H9 (cell line): ENCODE data around the gene TENM3. TPM values are rescaled to one million over a fixed set of nuclear protein-coding genes. Genes with fewer than 3 reads are reported as not detected.
A peak's percentile ranks its signal among the peaks of the same experiment; 100 is the strongest.

Source experiments
- DNase-seq: peaks from one replicate; pipeline ENCODE4 v3.0.0-alpha.2; 2017
- H2AFZ ChIP-seq: one replicate; pipeline ENCODE4 v1.6.1; 2013; ENCODE audit warnings: mild to moderate bottlenecking, low read length, control low read depth, moderate library complexity
- H2AK5ac ChIP-seq: 2 replicates; pipeline ENCODE4 v1.6.1; 2013; ENCODE audit warnings: low read length, control low read depth, mixed read lengths; ENCODE audit not compliant: insufficient read length
- H2BK120ac ChIP-seq: one replicate; pipeline ENCODE4 v1.6.1; 2013; ENCODE audit warnings: low read depth, mild to moderate bottlenecking, low read length, control low read depth, inconsistent platforms; ENCODE audit not compliant: poor library complexity, severe bottlenecking
- H2BK12ac ChIP-seq: 2 replicates; pipeline ENCODE4 v1.6.1; 2013; ENCODE audit warnings: low read length, control low read depth, mixed read lengths, low read depth; ENCODE audit not compliant: insufficient read length
- H2BK15ac ChIP-seq: 2 replicates; pipeline ENCODE4 v1.6.1; 2013; ENCODE audit warnings: low read depth, low read length, control low read depth
- H2BK20ac ChIP-seq: one replicate; pipeline ENCODE4 v1.6.1; 2013; ENCODE audit warnings: low read depth, mild to moderate bottlenecking, low read length, control low read depth, inconsistent platforms; ENCODE audit not compliant: poor library complexity, severe bottlenecking
- H2BK5ac ChIP-seq: 2 replicates; pipeline ENCODE4 v1.6.1; 2013; ENCODE audit warnings: low read length, control low read depth, mixed read lengths; ENCODE audit not compliant: insufficient read length
- H3K14ac ChIP-seq: 2 replicates; pipeline ENCODE4 v1.6.1; 2013; ENCODE audit warnings: low read length, control low read depth; ENCODE audit not compliant: insufficient read depth
- H3K18ac ChIP-seq: 2 replicates; pipeline ENCODE4 v1.6.1; 2013; ENCODE audit warnings: low read depth, mild to moderate bottlenecking, mixed read lengths, low read length, control low read depth; ENCODE audit not compliant: insufficient read length
- H3K23ac ChIP-seq: 2 replicates; pipeline ENCODE4 v1.6.1; 2013; ENCODE audit warnings: low read length, control low read depth, mixed read lengths, low read depth; ENCODE audit not compliant: insufficient read length
- H3K23me2 ChIP-seq: 2 replicates; pipeline ENCODE4 v1.6.1; 2013; ENCODE audit warnings: low read depth, mild to moderate bottlenecking, mixed read lengths, low read length, control low read depth; ENCODE audit not compliant: insufficient read length, poor library complexity, severe bottlenecking
- H3K27ac ChIP-seq: 2 replicates; pipeline ENCODE4 v1.5.1; 2013; ENCODE audit warnings: low read length, control low read depth, mixed read lengths, low read depth; ENCODE audit not compliant: insufficient read length
- H3K27me3 ChIP-seq: 2 replicates; pipeline ENCODE4 v1.6.1; 2013; ENCODE audit warnings: low read length, control low read depth, inconsistent platforms; ENCODE audit not compliant: insufficient read depth
- H3K4ac ChIP-seq: 2 replicates; pipeline ENCODE4 v1.6.1; 2013; ENCODE audit warnings: low read depth, mild to moderate bottlenecking, control low read depth, inconsistent platforms, low read length, moderate library complexity
- H3K4me1 ChIP-seq: 2 replicates; pipeline ENCODE4 v1.6.1; 2013; ENCODE audit warnings: low read length, control low read depth, inconsistent platforms; ENCODE audit not compliant: insufficient read depth
- H3K4me2 ChIP-seq: 2 replicates; pipeline ENCODE4 v1.6.1; 2013; ENCODE audit warnings: low read length, control low read depth, mixed read lengths; ENCODE audit not compliant: insufficient read length, insufficient read depth
- H3K56ac ChIP-seq: 2 replicates; pipeline ENCODE4 v1.6.1; 2013; ENCODE audit warnings: low read depth, mild to moderate bottlenecking, mixed read lengths, low read length, control low read depth; ENCODE audit not compliant: insufficient read length
- H3K79me1 ChIP-seq: 2 replicates; pipeline ENCODE4 v1.6.1; 2013; ENCODE audit warnings: low read depth, mild to moderate bottlenecking, moderate library complexity, low read length, control low read depth, inconsistent platforms; ENCODE audit not compliant: insufficient read depth, poor library complexity, severe bottlenecking
- H3K79me2 ChIP-seq: 2 replicates; pipeline ENCODE4 v1.6.1; 2013; ENCODE audit warnings: low read length, control low read depth, inconsistent platforms; ENCODE audit not compliant: insufficient read depth
- H3K9ac ChIP-seq: 2 replicates; pipeline ENCODE4 v1.6.1; 2013; ENCODE audit warnings: low read length, control low read depth, mixed read lengths; ENCODE audit not compliant: insufficient read length; ENCODE audit errors: extremely low read depth
- H3K9me3 ChIP-seq: one replicate; pipeline ENCODE4 v1.6.1; 2013; ENCODE audit warnings: low read depth, low read length, inconsistent platforms; ENCODE audit not compliant: control insufficient read depth
- H3T11ph ChIP-seq: one replicate; pipeline ENCODE4 v1.6.1; 2013; ENCODE audit warnings: mild to moderate bottlenecking, low read length, control low read depth, inconsistent platforms
- H4K20me1 ChIP-seq: one replicate; pipeline ENCODE4 v1.6.1; 2013; ENCODE audit not compliant: control insufficient read depth, insufficient read length, insufficient read depth
- H4K5ac ChIP-seq: 2 replicates; pipeline ENCODE4 v1.6.1; 2013; ENCODE audit warnings: low read depth, mild to moderate bottlenecking, mixed read lengths, low read length, control low read depth; ENCODE audit not compliant: insufficient read length
- H4K8ac ChIP-seq: replicated peaks from 2 replicates; pipeline ENCODE4 v1.6.1; 2013; ENCODE audit warnings: low read length, control low read depth, mixed read lengths, low read depth; ENCODE audit not compliant: insufficient read length
- H4K91ac ChIP-seq: 2 replicates; pipeline ENCODE4 v1.6.1; 2013; ENCODE audit warnings: low read depth, mild to moderate bottlenecking, moderate library complexity, mixed read lengths, low read length, control low read depth; ENCODE audit not compliant: insufficient read length
- H3K27ac Mint-ChIP-seq, 3 experiments: 2 replicates in 2 of 3; 3 replicates in 1 of 3; pipeline ENCODE4 v1.8.0; 2020 to 2021; ENCODE audit warnings: mixed read lengths in 3 of 3, mild to moderate bottlenecking in 1 of 3, moderate library complexity in 1 of 3
- H3K27me3 Mint-ChIP-seq: 2 replicates; pipeline ENCODE4 v1.8.0; 2021; ENCODE audit warnings: low read depth, mild to moderate bottlenecking, moderate library complexity, mixed read lengths
- H3K36me3 Mint-ChIP-seq, 3 experiments: 2 replicates in 2 of 3; 3 replicates in 1 of 3; pipeline ENCODE4 v1.8.0; 2020 to 2021; ENCODE audit warnings: low read depth in 3 of 3, mixed read lengths in 3 of 3; ENCODE audit not compliant: insufficient read depth in 1 of 3
- H3K4me1 Mint-ChIP-seq, 2 experiments: 2 replicates each; pipeline ENCODE4 v1.8.0; 2020; ENCODE audit warnings: mixed read lengths in 2 of 2
- H3K4me3 Mint-ChIP-seq, 2 experiments: 2 replicates in 1 of 2; 3 replicates in 1 of 2; pipeline ENCODE4 v1.8.0; 2020 to 2021; ENCODE audit warnings: mild to moderate bottlenecking in 2 of 2, mixed read lengths in 2 of 2, moderate library complexity in 1 of 2
- H3K9me3 Mint-ChIP-seq, 2 experiments: 2 replicates in 1 of 2; 3 replicates in 1 of 2; pipeline ENCODE4 v1.8.0; 2020; ENCODE audit warnings: mild to moderate bottlenecking in 2 of 2, mixed read lengths in 2 of 2, moderate library complexity in 1 of 2
- total RNA-seq: library from RNA; stranded (reverse); gene quantifications from 2 replicates; pipeline ENCODE4 v1.2.1, GENCODE V29; 2021
- TF ChIP-seq, protein P1 (sequence below): fragments of 200-600 bp; sonication (generic); conservative IDR thresholded peaks from 3 replicates; pipeline ENCODE4 v1.8.0; 2021; ENCODE audit warnings: antibody characterized with exemption, mild to moderate bottlenecking

Gene TENM3
- total RNA-seq, 1 experiment from 2014 or later: 49.6 TPM

DNA sequence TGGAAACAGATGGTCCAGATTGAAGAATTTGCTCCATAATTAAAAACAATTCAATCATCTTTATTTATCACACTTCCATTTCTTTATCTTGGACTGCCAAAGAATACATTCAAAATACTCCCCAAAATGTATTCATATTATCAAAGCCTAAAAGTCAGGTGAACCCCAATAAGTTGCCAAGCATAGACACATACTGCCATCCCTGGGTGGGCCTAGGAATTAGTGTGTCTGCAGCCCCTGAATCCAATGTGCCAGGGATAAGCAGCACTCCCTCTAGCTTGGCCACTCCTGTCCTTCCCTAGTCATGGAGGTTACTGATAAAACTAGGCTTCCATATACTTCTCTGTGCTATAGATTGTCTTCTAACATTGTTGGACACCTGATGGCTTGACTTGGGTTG, 199.9 kb downstream of the TENM3 start:
- no peaks in the 10 kb centered on the region for H3K36me3 Mint-ChIP-seq
- H3K4ac ChIP-seq: no peak overlapping the region
- no peaks in the 10 kb centered on the region for H3K23me2 ChIP-seq
- no peak overlapping the region for H2BK20ac ChIP-seq
- no peak overlapping the region for H2BK5ac ChIP-seq
- no peaks in the 10 kb centered on the region for H3K27me3 ChIP-seq
- no peak overlapping the region for H2AK5ac ChIP-seq
- H4K20me1 ChIP-seq: no peaks in the 10 kb centered on the region
- H3K4me1 Mint-ChIP-seq: peaks cover 7 to 20% of the 10 kb centered on the region in 2 experiments
- TF ChIP-seq, protein P1, sequence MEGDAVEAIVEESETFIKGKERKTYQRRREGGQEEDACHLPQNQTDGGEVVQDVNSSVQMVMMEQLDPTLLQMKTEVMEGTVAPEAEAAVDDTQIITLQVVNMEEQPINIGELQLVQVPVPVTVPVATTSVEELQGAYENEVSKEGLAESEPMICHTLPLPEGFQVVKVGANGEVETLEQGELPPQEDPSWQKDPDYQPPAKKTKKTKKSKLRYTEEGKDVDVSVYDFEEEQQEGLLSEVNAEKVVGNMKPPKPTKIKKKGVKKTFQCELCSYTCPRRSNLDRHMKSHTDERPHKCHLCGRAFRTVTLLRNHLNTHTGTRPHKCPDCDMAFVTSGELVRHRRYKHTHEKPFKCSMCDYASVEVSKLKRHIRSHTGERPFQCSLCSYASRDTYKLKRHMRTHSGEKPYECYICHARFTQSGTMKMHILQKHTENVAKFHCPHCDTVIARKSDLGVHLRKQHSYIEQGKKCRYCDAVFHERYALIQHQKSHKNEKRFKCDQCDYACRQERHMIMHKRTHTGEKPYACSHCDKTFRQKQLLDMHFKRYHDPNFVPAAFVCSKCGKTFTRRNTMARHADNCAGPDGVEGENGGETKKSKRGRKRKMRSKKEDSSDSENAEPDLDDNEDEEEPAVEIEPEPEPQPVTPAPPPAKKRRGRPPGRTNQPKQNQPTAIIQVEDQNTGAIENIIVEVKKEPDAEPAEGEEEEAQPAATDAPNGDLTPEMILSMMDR: peak; percentile 40; the same call in 2 of the 3 replicates
- H4K91ac ChIP-seq: no peak overlapping the region
- H3K79me2 ChIP-seq: no peaks in the 10 kb centered on the region
- no peaks in the 10 kb centered on the region for H3K9me3 ChIP-seq
- H2BK12ac ChIP-seq: no peak overlapping the region
- no peak overlapping the region for H4K8ac ChIP-seq
- no peak for DNase-seq
- no peak overlapping the region for H3K4me3 Mint-ChIP-seq
- no peak overlapping the region for H3K23ac ChIP-seq
- H3K9ac ChIP-seq: no peak overlapping the region
- no peaks in the 10 kb centered on the region for H3K4me1 ChIP-seq
- H3K18ac ChIP-seq: no peak overlapping the region
- H3K14ac ChIP-seq: no peak overlapping the region
- H3K79me1 ChIP-seq: no peaks in the 10 kb centered on the region
- no peak overlapping the region for H3K4me2 ChIP-seq
- no peaks in the 10 kb centered on the region for H3K9me3 Mint-ChIP-seq
- no peak overlapping the region for H4K5ac ChIP-seq
- no peak overlapping the region for H2BK120ac ChIP-seq
- no peak overlapping the region for H2AFZ ChIP-seq
- H3K27me3 Mint-ChIP-seq: peaks cover 14% of the 10 kb centered on the region
- no peak overlapping the region for H3K27ac ChIP-seq
- no peak overlapping the region for H2BK15ac ChIP-seq
- peak overlapping the region in 1 of 3 experiments; percentile 6; a peak in 1 of 7 replicates for H3K27ac Mint-ChIP-seq
- H3K56ac ChIP-seq: no peak overlapping the region
- no peak overlapping the region for H3T11ph ChIP-seq
